ENCODE measurements around the gene KATNAL2.

The KATNAL2 gene, protein sequence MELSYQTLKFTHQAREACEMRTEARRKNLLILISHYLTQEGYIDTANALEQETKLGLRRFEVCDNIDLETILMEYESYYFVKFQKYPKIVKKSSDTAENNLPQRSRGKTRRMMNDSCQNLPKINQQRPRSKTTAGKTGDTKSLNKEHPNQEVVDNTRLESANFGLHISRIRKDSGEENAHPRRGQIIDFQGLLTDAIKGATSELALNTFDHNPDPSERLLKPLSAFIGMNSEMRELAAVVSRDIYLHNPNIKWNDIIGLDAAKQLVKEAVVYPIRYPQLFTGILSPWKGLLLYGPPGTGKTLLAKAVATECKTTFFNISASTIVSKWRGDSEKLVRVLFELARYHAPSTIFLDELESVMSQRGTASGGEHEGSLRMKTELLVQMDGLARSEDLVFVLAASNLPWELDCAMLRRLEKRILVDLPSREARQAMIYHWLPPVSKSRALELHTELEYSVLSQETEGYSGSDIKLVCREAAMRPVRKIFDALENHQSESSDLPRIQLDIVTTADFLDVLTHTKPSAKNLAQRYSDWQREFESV

DNA sequence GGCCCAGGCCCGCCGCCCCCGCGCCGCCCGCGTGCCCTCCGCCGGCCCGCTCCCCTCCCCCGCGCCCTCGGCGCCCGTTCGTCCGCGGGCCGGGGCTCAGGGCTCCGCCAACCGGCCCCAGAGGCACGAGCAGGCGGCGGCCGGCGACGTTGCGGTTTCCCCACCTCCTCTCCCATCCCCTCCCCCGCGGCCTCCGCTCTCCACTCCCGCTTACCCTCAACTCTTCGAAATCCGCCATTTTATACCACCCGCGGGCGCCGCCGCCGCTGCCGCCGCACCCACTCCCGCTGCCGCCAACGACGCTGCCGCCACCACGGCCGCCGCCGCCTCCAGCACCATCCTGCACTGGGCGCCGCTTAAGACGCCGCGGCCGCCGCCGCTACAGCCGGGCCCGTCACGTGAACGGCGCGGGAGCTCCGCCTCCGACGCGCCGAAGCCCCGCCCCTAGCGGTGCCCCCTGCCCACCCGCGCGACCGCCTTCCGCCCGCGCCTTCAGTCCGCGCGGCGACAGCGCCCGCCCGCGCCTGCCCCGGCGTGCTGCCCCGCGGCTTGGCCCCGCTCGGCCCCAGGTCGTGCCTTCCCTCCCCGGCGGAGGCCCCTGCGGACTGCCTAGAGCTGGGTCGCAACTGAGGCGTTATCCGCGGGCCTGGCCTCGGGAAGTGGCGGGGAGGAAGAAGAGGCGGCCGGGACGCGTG, at the start of gene KATNAL2, which contains the start of gene PIAS2:
Gene KATNAL2 (plus strand): TSS at position 495 of the 695 bp plus-strand sequence. CDS start 29,271 bp downstream, outside the sequence.
Gene PIAS2 (minus strand): TSS at position 400 of the 695 bp plus-strand sequence. CDS start 162 bp downstream, at position 238.
- no peaks in the 10 kb centered on the region for H3K36me3 ChIP-seq (ENCODE audit: control insufficient read depth, insufficient read depth, low read length)
- no peaks in the 10 kb centered on the region for H3K27me3 ChIP-seq (replicated peaks; ENCODE audit: control insufficient read depth, insufficient read depth, low read length)
- TF ChIP-seq, protein P1, sequence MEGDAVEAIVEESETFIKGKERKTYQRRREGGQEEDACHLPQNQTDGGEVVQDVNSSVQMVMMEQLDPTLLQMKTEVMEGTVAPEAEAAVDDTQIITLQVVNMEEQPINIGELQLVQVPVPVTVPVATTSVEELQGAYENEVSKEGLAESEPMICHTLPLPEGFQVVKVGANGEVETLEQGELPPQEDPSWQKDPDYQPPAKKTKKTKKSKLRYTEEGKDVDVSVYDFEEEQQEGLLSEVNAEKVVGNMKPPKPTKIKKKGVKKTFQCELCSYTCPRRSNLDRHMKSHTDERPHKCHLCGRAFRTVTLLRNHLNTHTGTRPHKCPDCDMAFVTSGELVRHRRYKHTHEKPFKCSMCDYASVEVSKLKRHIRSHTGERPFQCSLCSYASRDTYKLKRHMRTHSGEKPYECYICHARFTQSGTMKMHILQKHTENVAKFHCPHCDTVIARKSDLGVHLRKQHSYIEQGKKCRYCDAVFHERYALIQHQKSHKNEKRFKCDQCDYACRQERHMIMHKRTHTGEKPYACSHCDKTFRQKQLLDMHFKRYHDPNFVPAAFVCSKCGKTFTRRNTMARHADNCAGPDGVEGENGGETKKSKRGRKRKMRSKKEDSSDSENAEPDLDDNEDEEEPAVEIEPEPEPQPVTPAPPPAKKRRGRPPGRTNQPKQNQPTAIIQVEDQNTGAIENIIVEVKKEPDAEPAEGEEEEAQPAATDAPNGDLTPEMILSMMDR (IDR thresholded peaks at IDR 0.05; ENCODE audit: insufficient read depth, low read length, poor library complexity, severe bottlenecking), result no peak
- peak within 1 kb of the TSS; percentile 85 for H3K4me3 ChIP-seq (replicated peaks; ENCODE audit: low read depth, low read length)
- DNase-seq (ENCODE audit: extremely low read depth, insufficient read length), result peak; percentile 91

DNA sequence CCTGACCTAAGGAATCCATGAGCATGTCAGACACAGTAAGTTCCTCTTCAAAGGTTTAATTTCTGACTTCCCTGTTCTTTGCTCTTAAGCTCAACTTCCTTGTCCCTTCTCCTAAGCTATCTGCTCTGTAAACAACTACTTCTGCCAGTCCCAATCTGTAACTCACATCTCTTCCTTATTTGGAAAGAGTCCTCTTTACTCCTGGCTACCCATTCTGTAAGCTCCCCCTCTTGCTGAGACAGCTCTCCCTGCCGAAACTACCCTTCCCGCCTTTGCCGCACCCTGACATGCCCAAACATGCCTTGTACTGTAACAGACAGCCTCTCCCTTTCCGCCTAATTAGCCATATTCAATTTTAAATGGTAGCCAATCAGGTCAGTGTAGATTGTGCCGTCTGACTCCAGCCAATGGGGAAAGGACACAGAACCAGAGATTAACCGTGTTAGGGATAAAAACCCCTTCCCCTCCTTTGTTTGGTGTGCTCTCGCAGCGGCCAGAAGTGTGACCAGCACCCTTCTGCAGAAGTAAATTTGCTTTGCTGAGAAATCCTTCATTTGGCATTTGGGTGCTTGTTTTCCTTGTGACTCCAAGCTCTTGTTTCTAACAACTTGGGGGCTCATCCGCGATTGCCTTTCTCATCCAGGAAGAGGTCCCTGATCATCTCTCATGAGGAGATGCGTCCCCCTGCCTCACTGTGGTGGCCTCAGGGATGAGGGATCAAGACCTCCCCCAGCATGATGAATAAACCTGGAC, 49.1 kb upstream of the KATNAL2 start:
- Histone ChIP-seq H3K36me3 (ENCODE audit: control insufficient read depth, insufficient read depth, low read length) (no peaks in the 10 kb centered on the region), H3K27me3 (replicated peaks; ENCODE audit: control insufficient read depth, insufficient read depth, low read length) (no peaks in the 10 kb centered on the region), H3K4me3 (replicated peaks; ENCODE audit: low read depth, low read length) (no peak overlapping the region)
- TF ChIP-seq, protein P1 (IDR thresholded peaks at IDR 0.05; ENCODE audit: insufficient read depth, low read length, poor library complexity, severe bottlenecking), result no peak
- DNase-seq (ENCODE audit: extremely low read depth, insufficient read length), result no peak

DNA sequence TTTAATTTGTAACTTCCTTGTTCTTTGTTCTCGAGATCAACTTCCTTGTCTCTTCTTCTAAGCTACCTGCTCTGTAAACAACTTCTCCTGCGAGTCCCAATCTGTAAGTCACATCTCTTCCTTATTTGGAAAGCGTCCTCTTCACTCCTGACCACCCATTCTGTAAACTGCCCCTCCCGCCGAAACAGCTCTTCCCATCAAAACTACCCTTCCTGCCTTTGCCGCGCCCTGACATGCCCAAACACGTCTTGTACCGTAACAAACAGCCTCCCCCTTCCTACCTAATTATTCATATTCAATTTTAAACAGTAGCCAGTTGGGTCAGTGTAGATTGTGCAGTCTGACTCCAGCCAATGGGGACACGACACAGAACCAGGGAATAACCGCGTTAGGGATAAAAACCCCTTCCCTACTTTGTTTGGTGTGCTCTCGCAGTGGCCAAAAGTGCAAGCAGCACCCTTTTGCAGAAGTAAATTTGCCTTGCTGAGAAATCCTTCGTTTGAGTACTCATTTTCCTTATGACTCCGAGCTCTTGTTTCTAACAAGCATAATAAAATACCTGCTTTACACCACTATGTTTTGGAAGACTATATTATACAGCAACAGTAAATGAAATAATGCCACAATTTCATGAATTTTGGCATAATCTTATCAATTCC, 39.9 kb upstream of the KATNAL2 start:
- no peak for DNase-seq (ENCODE audit: extremely low read depth, insufficient read length)
- TF ChIP-seq, protein P1 (IDR thresholded peaks at IDR 0.05; ENCODE audit: insufficient read depth, low read length, poor library complexity, severe bottlenecking), result no peak

DNA sequence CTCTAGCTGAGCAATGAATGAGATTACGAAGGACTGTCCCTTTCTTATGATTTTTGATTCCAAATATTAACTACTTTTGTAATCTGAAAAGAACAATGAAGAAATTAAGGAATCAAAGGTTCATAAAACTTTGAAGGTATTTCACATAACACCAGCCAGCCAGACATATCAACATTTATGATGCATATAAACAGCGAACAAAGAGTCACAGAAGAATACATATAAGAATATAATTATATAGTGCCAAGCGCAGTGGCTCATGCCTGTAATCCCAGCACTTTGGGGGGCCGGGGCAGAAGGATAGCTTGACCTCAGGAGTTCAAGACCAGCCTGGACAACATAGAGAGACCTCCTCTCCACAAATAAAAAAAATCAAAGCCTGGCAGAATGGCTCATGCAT, 34.2 kb upstream of the KATNAL2 start:
- TF ChIP-seq, protein P1 (IDR thresholded peaks at IDR 0.05; ENCODE audit: insufficient read depth, low read length, poor library complexity, severe bottlenecking), result no peak
- H3K4me3 ChIP-seq (replicated peaks; ENCODE audit: low read depth, low read length), result no peak overlapping the region
- H3K36me3 ChIP-seq (ENCODE audit: control insufficient read depth, insufficient read depth, low read length), result no peaks in the 10 kb centered on the region
- DNase-seq (ENCODE audit: extremely low read depth, insufficient read length), result no peak
- no peaks in the 10 kb centered on the region for H3K27me3 ChIP-seq (replicated peaks; ENCODE audit: control insufficient read depth, insufficient read depth, low read length)

More for the DNA sequence above, 39.9 kb upstream of the KATNAL2 start:
- Histone ChIP-seq H3K27me3 (replicated peaks; ENCODE audit: control insufficient read depth, insufficient read depth, low read length) (no peaks in the 10 kb centered on the region), H3K36me3 (ENCODE audit: control insufficient read depth, insufficient read depth, low read length) (no peaks in the 10 kb centered on the region), H3K4me3 (replicated peaks; ENCODE audit: low read depth, low read length) (no peak overlapping the region)

DNA sequence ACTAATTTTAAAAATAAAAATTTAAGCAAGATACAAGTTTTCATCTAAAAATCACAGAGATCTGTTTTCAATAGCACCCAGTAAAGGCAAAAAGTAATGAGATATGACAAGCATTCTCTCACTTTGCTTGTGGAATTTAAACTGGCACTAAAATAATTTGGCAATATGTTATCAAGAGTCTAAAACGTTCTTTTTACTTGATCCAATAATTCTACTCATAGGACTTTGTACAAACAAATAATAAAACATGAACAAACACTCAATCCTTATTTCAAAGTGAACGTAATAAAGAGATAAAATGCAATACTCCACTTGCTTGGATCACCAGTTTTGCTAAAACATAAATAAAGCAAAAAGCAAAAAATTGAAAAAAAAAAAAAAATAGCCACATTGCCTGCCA, 30.5 kb upstream of the KATNAL2 start:
- H3K27me3 ChIP-seq (replicated peaks; ENCODE audit: control insufficient read depth, insufficient read depth, low read length), result no peaks in the 10 kb centered on the region
- DNase-seq (ENCODE audit: extremely low read depth, insufficient read length), result no peak
- no peak overlapping the region for H3K4me3 ChIP-seq (replicated peaks; ENCODE audit: low read depth, low read length)
- TF ChIP-seq, protein P1 (IDR thresholded peaks at IDR 0.05; ENCODE audit: insufficient read depth, low read length, poor library complexity, severe bottlenecking), result no peak
- peaks cover 5% of the 10 kb centered on the region for H3K36me3 ChIP-seq (ENCODE audit: control insufficient read depth, insufficient read depth, low read length)
